ENCODE measurements around the gene SLC8B1.

SLC8B1 gene

DNA sequence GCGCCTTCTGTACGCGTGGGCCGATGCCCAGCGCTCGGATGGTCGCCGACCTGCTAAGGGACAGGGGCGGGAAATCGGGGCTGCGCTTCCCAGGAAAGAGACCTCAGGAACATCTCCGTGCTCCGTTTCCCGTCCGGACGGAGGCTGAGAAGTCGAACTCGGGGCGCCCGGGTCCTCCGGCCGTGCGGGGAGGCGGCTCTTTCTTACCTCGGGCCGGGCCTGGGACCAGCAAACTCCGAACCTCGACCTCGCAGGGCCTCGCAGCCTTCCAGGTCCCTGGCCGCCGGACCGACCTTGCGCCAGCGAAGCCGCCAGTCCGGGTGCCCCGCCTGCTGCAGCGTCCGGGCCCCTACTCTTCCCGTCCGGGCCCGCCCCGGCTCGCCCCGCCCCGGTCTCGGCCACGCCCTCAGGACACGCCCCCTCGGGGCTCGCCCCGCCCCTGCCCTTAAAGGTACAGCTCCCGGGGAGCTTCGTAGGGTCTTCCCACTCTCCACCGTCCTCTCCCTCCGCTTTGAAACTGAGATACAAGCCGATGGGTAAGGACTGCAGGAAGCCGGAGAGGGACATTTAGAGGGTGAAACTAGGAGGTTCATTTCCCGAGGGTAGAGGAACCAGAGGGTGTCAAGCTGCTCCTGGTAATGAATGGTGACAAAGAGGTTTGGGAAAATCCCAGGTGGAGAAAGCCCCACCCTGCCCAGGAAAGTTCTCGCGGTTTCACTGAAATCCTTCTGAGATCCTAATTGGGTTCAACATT, at the start of gene SLC8B1:
Gene SLC8B1 (minus strand): TSS at position 324 of the 754 bp plus-strand sequence. CDS start 2,231 bp downstream, outside the sequence.
- peak; percentile 89 for DNase-seq

GRCh38 chr12:113382206-113382605, 47.3 kb upstream of the SLC8B1 start:
- no peak for DNase-seq

GRCh38 chr12:113381220-113381619, 46.3 kb upstream of the SLC8B1 start:
- DNase-seq: peak; percentile 60

- no peak for DNase-seq
These were observed 43.4 kb upstream of the SLC8B1 start for GRCh38 chr12:113378291-113378690.

GRCh38 chr12:113374823-113375428, 40.0 kb upstream of the SLC8B1 start:
- DNase-seq: no peak

- no peak for DNase-seq
These were observed 39.1 kb upstream of the SLC8B1 start for GRCh38 chr12:113373969-113374368.

DNA sequence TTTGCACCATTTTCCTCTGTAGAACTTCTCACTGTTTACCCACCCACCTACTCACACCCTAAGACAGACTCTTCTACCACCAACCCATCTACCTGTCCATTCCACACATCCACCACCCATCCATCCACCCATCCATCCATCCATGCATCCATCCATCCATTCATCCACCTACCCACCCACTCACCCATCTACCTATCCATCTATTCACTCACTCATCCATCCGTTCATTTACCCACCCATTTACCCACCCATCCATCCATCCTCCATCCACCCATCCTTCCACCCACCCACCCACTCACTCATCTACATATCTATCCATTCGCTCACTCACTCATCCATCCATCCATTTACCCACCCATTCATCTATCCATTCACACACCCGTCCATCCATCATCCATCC, 38.5 kb upstream of the SLC8B1 start:
- no peak for DNase-seq

GRCh38 chr12:113372371-113372770, 37.5 kb upstream of the SLC8B1 start:
- no peak for DNase-seq

DNA sequence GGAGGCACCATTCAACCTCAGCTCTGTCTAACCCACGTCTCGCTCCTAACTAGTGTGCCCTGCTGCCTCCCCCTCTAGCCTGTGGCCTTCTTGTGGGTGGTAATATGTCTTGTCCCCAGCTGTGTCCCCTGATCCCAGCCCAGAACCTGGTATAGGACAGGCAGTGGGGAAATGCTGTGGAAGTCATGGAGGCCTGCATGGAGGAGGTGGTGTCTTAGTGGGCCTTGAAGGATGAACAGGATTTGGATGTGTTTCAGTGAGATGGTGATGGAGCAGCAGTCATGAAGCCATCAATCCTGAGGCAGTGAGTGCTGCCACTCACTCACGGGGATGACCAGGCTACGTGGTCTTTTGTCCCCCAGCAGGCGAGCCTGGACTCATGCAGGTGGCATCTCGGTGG, 36.9 kb upstream of the SLC8B1 start:
- DNase-seq: no peak

- no peak for DNase-seq
These were observed 36.2 kb upstream of the SLC8B1 start for GRCh38 chr12:113370923-113371682.

- DNase-seq: peak; percentile 17
These were observed 34.6 kb upstream of the SLC8B1 start for GRCh38 chr12:113369391-113369985.

- no peak for DNase-seq
These were observed 33.4 kb upstream of the SLC8B1 start for GRCh38 chr12:113368331-113368730.

DNA sequence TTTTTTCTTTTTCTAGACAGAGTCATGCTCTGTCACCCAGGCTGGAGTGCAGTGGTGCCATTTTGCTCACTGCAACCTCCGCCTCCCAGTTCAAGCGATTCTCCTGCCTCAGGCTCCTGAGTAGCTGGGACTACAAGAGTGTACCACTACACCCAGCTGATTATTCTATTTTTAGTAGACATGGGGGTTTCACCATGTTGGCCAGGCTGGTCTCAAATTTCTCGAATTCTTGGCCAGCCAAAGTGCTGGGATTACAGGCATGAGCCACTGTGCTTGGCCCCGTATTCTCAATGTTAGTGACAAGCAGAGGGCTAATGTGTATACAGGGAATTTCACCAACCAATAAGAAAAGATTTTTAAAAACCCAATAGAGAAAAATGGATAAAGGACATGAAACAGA, 31.9 kb upstream of the SLC8B1 start:
- DNase-seq: no peak

- no peak for DNase-seq
These were observed 30.9 kb upstream of the SLC8B1 start for GRCh38 chr12:113365639-113366395.

DNA sequence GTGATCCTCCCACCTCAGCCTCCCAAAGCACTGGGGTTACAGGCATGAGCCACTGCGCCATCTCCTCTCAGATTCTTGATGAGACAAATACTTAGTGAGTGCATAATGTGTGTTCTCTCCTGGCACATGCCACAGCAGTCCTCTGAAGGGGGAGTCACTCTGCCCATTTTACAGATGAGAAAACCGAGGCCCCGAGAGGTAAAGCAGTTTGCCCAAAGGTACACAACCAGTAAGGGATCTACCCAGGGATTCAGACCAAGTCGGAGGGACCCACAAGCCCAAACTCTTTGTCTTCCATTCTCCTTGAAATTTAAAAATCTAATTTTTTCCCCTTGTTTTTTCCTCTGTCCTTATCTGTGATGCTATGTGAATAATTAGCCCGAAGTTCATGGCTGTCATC, 29.8 kb upstream of the SLC8B1 start:
- DNase-seq: no peak

GRCh38 chr12:113361574-113362370, 26.9 kb upstream of the SLC8B1 start:
- DNase-seq: no peak

DNA sequence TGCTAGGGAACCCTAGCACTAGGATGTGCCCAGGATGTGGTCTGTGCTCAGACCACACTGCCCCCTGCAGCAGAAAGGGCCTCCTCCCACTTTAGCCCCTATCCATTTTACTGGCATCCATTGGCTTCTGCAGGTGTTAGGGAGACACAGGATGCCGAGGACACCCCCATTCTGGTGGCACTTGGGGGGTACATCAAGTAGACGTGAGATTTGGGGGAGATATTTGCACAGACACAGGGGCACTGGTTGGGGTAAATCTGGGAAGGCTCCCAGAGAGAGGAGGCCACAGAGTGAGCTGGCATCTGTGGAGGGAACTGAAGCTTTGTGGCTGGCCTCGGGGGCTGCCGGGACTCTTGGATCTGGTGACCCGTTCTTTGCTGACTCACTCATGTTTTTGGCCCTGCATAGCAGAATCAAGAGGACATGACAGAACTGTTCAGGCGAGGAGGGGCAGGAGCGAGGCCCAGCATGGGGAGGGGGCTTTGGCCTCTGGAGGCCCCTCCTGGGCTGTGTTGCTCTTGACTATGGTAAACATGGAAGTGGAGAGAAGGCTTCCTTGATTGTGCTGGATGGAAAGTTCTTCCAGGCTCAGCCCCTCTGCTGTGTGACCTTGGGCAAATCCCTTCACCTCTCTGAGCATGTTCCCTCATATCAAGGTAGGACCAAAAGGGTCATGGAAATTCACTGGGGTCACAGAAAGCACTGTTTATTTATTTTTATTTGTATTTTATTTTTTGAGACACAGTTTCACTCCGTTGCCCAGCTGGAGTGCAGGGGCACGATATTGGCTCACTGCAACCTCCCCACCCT, 25.2 kb upstream of the SLC8B1 start:
- DNase-seq: no peak

- DNase-seq: peak; percentile 49
These were observed 24.4 kb upstream of the SLC8B1 start for GRCh38 chr12:113359133-113359938.

GRCh38 chr12:113358381-113359132, 23.6 kb upstream of the SLC8B1 start, which contains the start of gene PLBD2:
Gene PLBD2 (plus strand): TSS chr12:113358587. CDS start chr12:113358601, 14 bp downstream.
- DNase-seq: peak; percentile 94
